HFF-Myc (cell line): ENCODE data around the gene ABHD1.
"Not testable (repeated sequence)": the region's sequence is repeated elsewhere in the genome, so short reads cannot be mapped to it uniquely, and the experiment has no call there.

Experiments used
- DNase-seq: peaks from one replicate; pipeline ENCODE4 v3.0.0-alpha.2; 2011; ENCODE audit warnings: low read depth; ENCODE audit errors: extremely low read depth
- H3K4me3 ChIP-seq: replicated peaks from 2 replicates; pipeline ENCODE4 v1.5.1; 2011; ENCODE audit warnings: low read depth, mild to moderate bottlenecking, control low read depth, low read length
- CTCF ChIP-seq: IDR thresholded peaks from 2 replicates; pipeline ENCODE4 v1.5.1; 2012; ENCODE audit warnings: mild to moderate bottlenecking, low read depth, low read length, control low read depth; ENCODE audit errors: missing control alignments

ABHD1 gene

GRCh38 chr2:27175330-27175729 lies 51.7 kb downstream of the ABHD1 start:
- DNase-seq: no peak
- no peak overlapping the region for H3K4me3 ChIP-seq
- TF ChIP-seq CTCF: no peak

GRCh38 chr2:27175781-27176180 lies 52.2 kb downstream of the ABHD1 start:
- not testable (repeated sequence) for H3K4me3 ChIP-seq, DNase-seq

- no peak for DNase-seq
- H3K4me3 ChIP-seq: no peak overlapping the region
- TF ChIP-seq CTCF: no peak
Measured at GRCh38 chr2:27177441-27178351, 54.1 kb downstream of the ABHD1 start.

- no peak for TF ChIP-seq CTCF
- no peak overlapping the region for H3K4me3 ChIP-seq
- DNase-seq: no peak
Measured at GRCh38 chr2:27178469-27178868, 54.9 kb downstream of the ABHD1 start.

GRCh38 chr2:27179344-27180000 lies 55.9 kb downstream of the ABHD1 start:
- H3K4me3 ChIP-seq: no peak overlapping the region
- no peak for TF ChIP-seq CTCF
- no peak for DNase-seq
